GM12878 (cell line): ENCODE measurements around the gene BBS9. TPM values are rescaled to one million over a fixed set of nuclear protein-coding genes. Genes with fewer than 3 reads are reported as not detected.

Experiments
- ATAC-seq: fragments of 200-7000 bp; cut with Tn5 transposase; 3 replicates; pipeline ENCODE4 v1.9.1; 2020; ENCODE audit warnings: mild to moderate bottlenecking, moderate library complexity
- BruUV-seq: library from RNA; stranded (reverse); fragments of 400-500 nt; replicated peaks from 2 replicates; lab custom pipeline; 2021; lab: Mats Ljungman, UMichigan
- CTCF ChIA-PET: fragments of 300-600 bp; sonication (Branson Sonifier 250); formaldehyde crosslinking; extraction: SDS; loops from one replicate; lab custom pipeline; 2021; ENCODE audit warnings: inconsistent platforms; lab: Yijun Ruan, JAX
- POLR2A ChIA-PET: fragments of 350-600 bp; formaldehyde crosslinking; extraction: SDS; loops from one replicate; lab custom pipeline; 2021; ENCODE audit warnings: inconsistent platforms; lab: Charles Lee
- RAD21 ChIA-PET: fragments of 300-600 bp; sonication (Branson Sonifier 250); formaldehyde crosslinking; loops from one replicate; lab custom pipeline; 2023; ENCODE audit warnings: antibody characterized with exemption; ENCODE audit not compliant: unreplicated experiment; lab: Charles Lee
- SMC1A ChIA-PET: fragments of 300-600 bp; sonication (Branson Sonifier 250); formaldehyde crosslinking; loops from one replicate; lab custom pipeline; 2023; ENCODE audit not compliant: unreplicated experiment, uncharacterized antibody; lab: Charles Lee
- DNase-seq: peaks from one replicate; pipeline ENCODE4 v3.0.0-alpha.2; 2011; ENCODE audit warnings: low read depth, low spot score
- FAIRE-seq: peaks from 3 replicates; lab custom pipeline; 2011; peaks lifted over from hg19 to GRCh38; lab: Jason Lieb, UNC
- H2AFZ ChIP-seq: 2 replicates; pipeline ENCODE4 v1.6.0; 2011; ENCODE audit warnings: low read depth, low read length, control low read depth; ENCODE audit not compliant: control insufficient read depth
- H3K27ac ChIP-seq: 2 replicates; pipeline ENCODE4 v1.5.1; 2011; ENCODE audit warnings: control low read depth; ENCODE audit not compliant: control insufficient read depth, insufficient read depth
- H3K27me3 ChIP-seq, 2 experiments: replicated peaks in 1 of 2; 2 replicates each; pipeline versions ENCODE4 v1.6.0 to v1.6.1; 2011; ENCODE audit warnings: low read length in 1 of 2; ENCODE audit not compliant: control insufficient read depth in 2 of 2, insufficient read depth in 2 of 2
- H3K36me3 ChIP-seq, 2 experiments: 2 replicates each; pipeline ENCODE4 v1.5.1; 2011; ENCODE audit warnings: low read length in 1 of 2; ENCODE audit not compliant: control insufficient read depth in 2 of 2, insufficient read depth in 2 of 2
- H3K4me1 ChIP-seq: 2 replicates; pipeline ENCODE4 v1.6.1; 2011; ENCODE audit warnings: mild to moderate bottlenecking, low read length, moderate library complexity, mixed read lengths; ENCODE audit not compliant: control insufficient read depth, insufficient read depth
- H3K4me2 ChIP-seq: 2 replicates; pipeline ENCODE4 v1.6.0; 2011; ENCODE audit warnings: control low read depth; ENCODE audit not compliant: control insufficient read depth, insufficient read depth
- H3K4me3 ChIP-seq: fragments of 200-600 bp; sonication (generic); 2 replicates; pipeline ENCODE4 v1.5.1; 2016
- H3K79me2 ChIP-seq: 2 replicates; pipeline ENCODE4 v1.6.0; 2011; ENCODE audit warnings: low read length; ENCODE audit not compliant: control insufficient read depth, insufficient read depth
- H3K9ac ChIP-seq: 2 replicates; pipeline ENCODE4 v1.8.0; 2011; ENCODE audit warnings: low read length, control low read depth, mixed read lengths; ENCODE audit not compliant: control insufficient read depth, insufficient read depth
- H3K9me3 ChIP-seq: replicated peaks from 3 replicates; pipeline ENCODE4 v1.5.1; 2011; ENCODE audit warnings: mild to moderate bottlenecking, low read length; ENCODE audit not compliant: control insufficient read depth, insufficient read depth
- H4K20me1 ChIP-seq: 2 replicates; pipeline ENCODE4 v1.6.0; 2011; ENCODE audit not compliant: control insufficient read depth, insufficient read depth
- BACH1 ChIP-seq: fragments of 450-650 bp; IDR thresholded peaks from 2 replicates; pipeline ENCODE4 v1.6.1; 2017; ENCODE audit warnings: mild to moderate bottlenecking, borderline replicate concordance
- BMI1 ChIP-seq: fragments of 450-650 bp; IDR thresholded peaks from 2 replicates; pipeline ENCODE4 v1.6.1; 2016; ENCODE audit warnings: mild to moderate bottlenecking, moderate library complexity, borderline replicate concordance
- IKZF1 ChIP-seq: fragments of 450-650 bp; conservative IDR thresholded peaks from 2 replicates; pipeline ENCODE4 v1.6.1; 2017; ENCODE audit warnings: antibody characterized with exemption, mild to moderate bottlenecking
- IKZF2 ChIP-seq, 2 experiments: fragments of 450-650 bp; IDR thresholded peaks; 2 replicates each; pipeline ENCODE4 v1.6.1; 2017; ENCODE audit warnings: mild to moderate bottlenecking in 2 of 2, moderate library complexity in 2 of 2
- MEF2B ChIP-seq: fragments of 450-650 bp; IDR thresholded peaks from 2 replicates; pipeline ENCODE4 v1.6.1; 2018; ENCODE audit warnings: mild to moderate bottlenecking, moderate library complexity; ENCODE audit not compliant: partially characterized antibody, poor library complexity, severe bottlenecking
- RBBP5 ChIP-seq: fragments of 200-600 bp; sonication (generic); conservative IDR thresholded peaks from 2 replicates; pipeline ENCODE4 v1.6.1; 2016
- SIX5 ChIP-seq: IDR thresholded peaks from 2 replicates; pipeline ENCODE4 v1.6.1; 2011; ENCODE audit warnings: mild to moderate bottlenecking, low read depth, low read length, moderate library complexity; ENCODE audit not compliant: severe bottlenecking
- SKIL ChIP-seq: fragments of 450-650 bp; IDR thresholded peaks from 2 replicates; pipeline ENCODE4 v1.6.1; 2017; ENCODE audit warnings: mild to moderate bottlenecking, low read depth, inconsistent platforms; ENCODE audit not compliant: poor library complexity, severe bottlenecking
- in situ Hi-C: fragments of 300-500 bp; cut with MboI; formaldehyde crosslinking; loops from 9 replicates; pipeline ENCODE4 v1.14.3; 2018; ENCODE audit warnings: mixed read lengths
- intact Hi-C: fragments of 100-400 bp; cut with micrococcal nuclease; formaldehyde crosslinking; loops from one replicate; pipeline ENCODE4 v1.14.2; 2022; ENCODE audit not compliant: unreplicated experiment
- polyA plus RNA-seq, 11 experiments: library from polyadenylated mRNA; depleted of rRNA in 4 of 11; unstranded in 6 of 11; stranded (reverse) in 5 of 11; fragments of >200 nt; fragmentation: Nextera tagmentation in 4 of 11; fragmentation: Illumina TruSeq in 1 of 11; extraction: Ambion mirVana in 4 of 11; extraction: Trizol in 1 of 11; gene quantifications; 1 replicate in 1 of 11; 2 replicates in 10 of 11; pipeline versions ENCODE4 v1.2.1 to v1.2.3, GENCODE V29; 2011 to 2016; ENCODE audit warnings: inconsistent platforms in 2 of 11, missing spikeins in 2 of 11, low read depth in 1 of 11
- total RNA-seq, 4 experiments: library from RNA; depleted of rRNA in 3 of 4; stranded (reverse); fragments of >200 nt in 3 of 4; fragmentation: Illumina TruSeq in 1 of 4; extraction: Trizol in 1 of 4; gene quantifications; 2 replicates each; pipeline versions ENCODE4 v1.2.1 to v1.2.3, GENCODE V29; 2013 to 2021

BBS9 gene
- total and polyA plus RNA-seq, 10 of the 15 experiments (the other 5 are each of a cell fraction or from before 2014, with no cell fraction given), result 1.2 to 5.6 (median 2.3) TPM

GRCh38 chr7:33250421-33250871 is 121.1 kb downstream of the BBS9 start:
- TF ChIP-seq SKIL (no peak), MEF2B (no peak), BMI1 (no peak), RBBP5 (no peak), BACH1 (no peak), IKZF1 (no peak), IKZF2 (IDR thresholded peaks at IDR 0.05) (no peak), SIX5 (no peak)
- ChIA-PET RAD21 (no interaction called here), SMC1A (no interaction called here), POLR2A (no interaction called here), CTCF (no interaction called here)
- Histone ChIP-seq H3K4me2 (no peak overlapping the region), H3K9me3 (no peaks in the 10 kb centered on the region), H3K9ac (no peak overlapping the region), H3K27me3 (no peaks in the 10 kb centered on the region), H3K4me1 (no peaks in the 10 kb centered on the region), H2AFZ (no peak overlapping the region), H3K27ac (no peak overlapping the region), H3K79me2 (no peaks in the 10 kb centered on the region), H3K4me3 (no peak overlapping the region), H4K20me1 (no peaks in the 10 kb centered on the region), H3K36me3 (no peaks in the 10 kb centered on the region)
- FAIRE-seq (no peak), DNase-seq (no peak), ATAC-seq (no peak)
- in situ Hi-C loops (no loop called here), intact Hi-C loops (no loop called here)
- BruUV-seq, result no TSS peak
